CD4-positive, alpha-beta memory T cell (primary cell): Measurements from ENCODE around the gene PROX2. TPM values are rescaled to one million over a fixed set of nuclear protein-coding genes. Genes with fewer than 3 reads are reported as not detected.
A peak's percentile ranks its signal among the peaks of the same experiment; 100 is the strongest.

ENCODE experiments used
- CTCF ChIA-PET: fragments of 350-600 bp; sonication (Branson Sonifier 250); formaldehyde crosslinking; loops from one replicate; lab custom pipeline; 2021; ENCODE audit warnings: inconsistent platforms; ENCODE audit not compliant: partially characterized antibody; lab: Charles Lee
- POLR2A ChIA-PET: fragments of 350-600 bp; sonication (Branson Sonifier 250); formaldehyde crosslinking; loops from one replicate; lab custom pipeline; 2021; ENCODE audit not compliant: partially characterized antibody; lab: Charles Lee
- DNase-seq, 5 donors: peaks; one replicate each; pipeline versions ENCODE4 v3.0.0 to v3.0.0-alpha.2; 2020 to 2022; ENCODE audit warnings: mixed read lengths in 1 of 5
- H3K27ac ChIP-seq: one replicate; pipeline ENCODE4 v1.7.0; 2013; ENCODE audit warnings: low read depth, low read length
- H3K27me3 ChIP-seq: 2 replicates; pipeline ENCODE4 v1.7.0; 2013; ENCODE audit warnings: mild to moderate bottlenecking, low read length, moderate library complexity; ENCODE audit not compliant: insufficient read depth
- H3K36me3 ChIP-seq: 2 replicates; pipeline ENCODE4 v1.7.0; 2013; ENCODE audit warnings: mild to moderate bottlenecking, low read length, moderate library complexity; ENCODE audit not compliant: insufficient read depth
- H3K4me1 ChIP-seq: 2 replicates; pipeline ENCODE4 v1.7.0; 2013; ENCODE audit warnings: mild to moderate bottlenecking, low read length, moderate library complexity; ENCODE audit not compliant: insufficient read depth
- H3K4me3 ChIP-seq, 2 donors: one replicate each; pipeline ENCODE4 v1.7.0; 2013; ENCODE audit warnings: low read length in 2 of 2, mild to moderate bottlenecking in 1 of 2
- H3K9me3 ChIP-seq, 2 donors: one replicate each; pipeline ENCODE4 v1.7.0; 2013; ENCODE audit warnings: low read length in 2 of 2, control low read depth in 1 of 2; ENCODE audit not compliant: control insufficient read depth in 1 of 2
- H3K27ac Mint-ChIP-seq, 7 donors: one replicate each; pipeline ENCODE4 v1.8.0; 2020 to 2021; ENCODE audit warnings: mixed read lengths in 7 of 7, mild to moderate bottlenecking in 6 of 7, inconsistent platforms in 3 of 7, moderate library complexity in 3 of 7
- H3K27me3 Mint-ChIP-seq, 2 donors: one replicate each; pipeline ENCODE4 v1.8.0; 2020 to 2021; ENCODE audit warnings: mixed read lengths in 2 of 2
- H3K36me3 Mint-ChIP-seq, 2 donors: one replicate each; pipeline ENCODE4 v1.8.0; 2020 to 2021; ENCODE audit warnings: mixed read lengths in 2 of 2, inconsistent platforms in 1 of 2, mild to moderate bottlenecking in 1 of 2
- H3K4me1 Mint-ChIP-seq, 4 donors: one replicate each; pipeline ENCODE4 v1.8.0; 2020 to 2021; ENCODE audit warnings: mixed read lengths in 4 of 4, mild to moderate bottlenecking in 1 of 4
- H3K4me3 Mint-ChIP-seq, 8 donors: one replicate each; pipeline ENCODE4 v1.8.0; 2020 to 2021; ENCODE audit warnings: mixed read lengths in 8 of 8, mild to moderate bottlenecking in 7 of 8, moderate library complexity in 6 of 8, inconsistent platforms in 3 of 8
- H3K9me3 Mint-ChIP-seq, 8 donors: one replicate each; pipeline ENCODE4 v1.8.0; 2020 to 2021; ENCODE audit warnings: mixed read lengths in 8 of 8, mild to moderate bottlenecking in 5 of 8, inconsistent platforms in 3 of 8, moderate library complexity in 1 of 8
- intact Hi-C: fragments of 100-400 bp; cut with micrococcal nuclease; formaldehyde crosslinking; loops from one replicate; pipeline ENCODE4 v1.15.1; 2023
- polyA plus RNA-seq, 2 donors: library from polyadenylated mRNA; unstranded; fragments of 300-500 nt; fragmentation: Illumina TruSeq; gene quantifications; one replicate each; pipeline ENCODE4 v1.2.3, GENCODE V29; 2021
- total RNA-seq, 2 experiments: library from RNA; stranded (reverse); gene quantifications; one replicate each; pipeline ENCODE4 v1.2.3, GENCODE V29; 2021

PROX2 gene
- total and polyA plus RNA-seq, 4 experiments from 2014 or later = 0.05 TPM; not detected in 3

GRCh38 chr14:74829251-74829650 lies 46.7 kb downstream of the PROX2 start:
- no peak overlapping the region for H3K4me3 ChIP-seq
- Mint-ChIP-seq H3K27me3 (no peaks in the 10 kb centered on the region), H3K9me3 (peaks cover 0 to 2% (median 0%) of the 10 kb centered on the region in 8 donors), H3K4me1 (peaks cover under 1 to 7% (median 2%) of the 10 kb centered on the region in 4 donors), H3K4me3 (no peak overlapping the region), H3K36me3 (peaks cover 31 to 57% of the 10 kb centered on the region in 2 donors), H3K27ac (peak overlapping the region in 3 of 7 donors; percentile 0 to 42 (median 19))
- ChIA-PET CTCF (no interaction called here), POLR2A (interaction anchor here (1.4 kb wide), 1 partner anchor 11 kb away, joined by 4 read pairs; no protein-coding TSS in a partner anchor)
- no peak overlapping the region for H3K27ac ChIP-seq
- no peaks in the 10 kb centered on the region for H3K9me3 ChIP-seq
- no peak for DNase-seq
- no peaks in the 10 kb centered on the region for H3K27me3 ChIP-seq
- H3K4me1 ChIP-seq = peaks cover under 1% of the 10 kb centered on the region
- peaks cover 26% of the 10 kb centered on the region for H3K36me3 ChIP-seq
- intact Hi-C loops = no loop called here

GRCh38 chr14:74826574-74826973 lies 49.4 kb downstream of the PROX2 start:
- no peaks in the 10 kb centered on the region for H3K27me3 Mint-ChIP-seq
- intact Hi-C loops = no loop called here
- H3K4me3 Mint-ChIP-seq = no peak overlapping the region
- H3K27ac ChIP-seq = no peak overlapping the region
- no peaks in the 10 kb centered on the region for H3K4me1 ChIP-seq
- no peaks in the 10 kb centered on the region for H3K27me3 ChIP-seq
- no peak overlapping the region for H3K4me3 ChIP-seq
- CTCF ChIA-PET = no interaction called here
- H3K9me3 ChIP-seq = no peaks in the 10 kb centered on the region
- H3K9me3 Mint-ChIP-seq = peaks cover 0 to 2% (median 0%) of the 10 kb centered on the region in 8 donors
- H3K27ac Mint-ChIP-seq = peak overlapping the region in 2 of 7 donors; percentile 37 to 68
- peaks cover 0 to 4% (median 1%) of the 10 kb centered on the region in 4 donors for H3K4me1 Mint-ChIP-seq
- peaks cover 36% of the 10 kb centered on the region for H3K36me3 ChIP-seq
- peaks cover 31 to 71% of the 10 kb centered on the region in 2 donors for H3K36me3 Mint-ChIP-seq
- POLR2A ChIA-PET = no interaction called here
- no peak for DNase-seq

Other genes with a start within 250 kb of the PROX2 start
- 10 to 100 TPM; 44.4 to 46.1 TPM for gene AREL1, start 163.1 kb downstream of the PROX2 start, total RNA-seq
- gene AREL1, start 163.1 kb downstream of the PROX2 start, polyA plus RNA-seq = 10 to 100 TPM; 16.2 to 24.2 TPM
- 10 to 100 TPM; 57.5 to 57.9 TPM for gene FCF1, start 163.0 kb downstream of the PROX2 start, total RNA-seq
- gene FCF1, start 163.0 kb downstream of the PROX2 start, polyA plus RNA-seq = 10 to 100 TPM; 28.6 to 35.5 TPM
- gene YLPM1, start 112.8 kb downstream of the PROX2 start, total RNA-seq = 10 to 100 TPM; 83.1 to 90.3 TPM
- 10 to 100 TPM in 1 of 2 donors, 1 to 10 TPM in 1; 2.5 to 21.5 TPM for gene YLPM1, start 112.8 kb downstream of the PROX2 start, polyA plus RNA-seq
- 100 to 1,000 TPM; 101 to 104 TPM for gene DLST, start 5.8 kb upstream of the PROX2 start, total RNA-seq
- 10 to 100 TPM in 1 of 2 donors, 1 to 10 TPM in 1; 4.8 to 10.8 TPM for gene DLST, start 5.8 kb upstream of the PROX2 start, polyA plus RNA-seq
- 1 to 10 TPM; 2.5 to 2.9 TPM for gene RPS6KL1, start 47.1 kb upstream of the PROX2 start, total RNA-seq
- under 1 TPM; 0.45 to 0.87 TPM for gene RPS6KL1, start 47.1 kb upstream of the PROX2 start, polyA plus RNA-seq
- gene PGF, start 79.5 kb upstream of the PROX2 start, total RNA-seq = not detected
- gene PGF, start 79.5 kb upstream of the PROX2 start, polyA plus RNA-seq = under 1 TPM; 0.11 to 0.13 TPM
- gene EIF2B2, start 126.8 kb upstream of the PROX2 start, total RNA-seq = 10 to 100 TPM; 31.3 to 31.7 TPM
- gene EIF2B2, start 126.8 kb upstream of the PROX2 start, polyA plus RNA-seq = 10 to 100 TPM; 32.6 to 38.8 TPM
- gene MLH3, start 175.3 kb upstream of the PROX2 start, total RNA-seq = 10 to 100 TPM; 24.9 to 26.8 TPM
- 10 to 100 TPM in 1 of 2 donors, 1 to 10 TPM in 1; 3.9 to 12.6 TPM for gene MLH3, start 175.3 kb upstream of the PROX2 start, polyA plus RNA-seq
- gene ACYP1, start 187.9 kb upstream of the PROX2 start, total RNA-seq = 10 to 100 TPM; 38.5 to 46.6 TPM
- 10 to 100 TPM; 16.0 to 20.7 TPM for gene ACYP1, start 187.9 kb upstream of the PROX2 start, polyA plus RNA-seq
- gene ZC2HC1C, start 193.5 kb upstream of the PROX2 start, total RNA-seq = under 1 TPM; 0.76 to 0.97 TPM
- gene ZC2HC1C, start 193.5 kb upstream of the PROX2 start, polyA plus RNA-seq = 1 to 10 TPM; 1.5 to 3.6 TPM